GM19099 (cell line): ENCODE data around the gene RTP3.

Experiments used
- POLR2A ChIP-seq: IDR thresholded peaks from 3 replicates; pipeline ENCODE4 v1.6.1; 2011; ENCODE audit warnings: low read depth; ENCODE audit not compliant: insufficient read length; ENCODE audit errors: extremely low read depth

Gene RTP3

GRCh38 chr3:46480491-46481195 is 17.1 kb upstream of the RTP3 start:
- no peak for TF ChIP-seq POLR2A

GRCh38 chr3:46481636-46482035 is 16.1 kb upstream of the RTP3 start:
- TF ChIP-seq POLR2A = no peak

- no peak for TF ChIP-seq POLR2A
These were observed 15.0 kb upstream of the RTP3 start for GRCh38 chr3:46482632-46483350.

GRCh38 chr3:46483825-46484224 is 14.0 kb upstream of the RTP3 start:
- TF ChIP-seq POLR2A = no peak

GRCh38 chr3:46484388-46484787 is 13.4 kb upstream of the RTP3 start:
- TF ChIP-seq POLR2A = no peak

GRCh38 chr3:46484911-46485778 is 12.6 kb upstream of the RTP3 start:
- no peak for TF ChIP-seq POLR2A

GRCh38 chr3:46485779-46486175 is 12.0 kb upstream of the RTP3 start:
- TF ChIP-seq POLR2A = no peak

- TF ChIP-seq POLR2A = peak; percentile 33
These were observed 8.9 kb upstream of the RTP3 start for GRCh38 chr3:46488735-46489361.

- TF ChIP-seq POLR2A = no peak
These were observed 8.4 kb upstream of the RTP3 start for GRCh38 chr3:46489381-46489780.

- no peak for TF ChIP-seq POLR2A
These were observed 7.9 kb upstream of the RTP3 start for GRCh38 chr3:46489875-46490274.

GRCh38 chr3:46490338-46491084 is 7.3 kb upstream of the RTP3 start:
- no peak for TF ChIP-seq POLR2A

GRCh38 chr3:46491089-46492070 is 6.4 kb upstream of the RTP3 start:
- no peak for TF ChIP-seq POLR2A

GRCh38 chr3:46492890-46493547 is 4.8 kb upstream of the RTP3 start:
- TF ChIP-seq POLR2A = no peak
